GM12892 (cell line): ENCODE data around the gene MPRIP.

ENCODE experiments used
- POLR2A ChIP-seq: IDR thresholded peaks from 2 replicates; pipeline ENCODE4 v1.6.1; 2011; ENCODE audit warnings: low read depth, low read length, control low read depth
- POLR2AphosphoS5 ChIP-seq: IDR thresholded peaks from 2 replicates; pipeline ENCODE4 v1.6.1; 2011; ENCODE audit warnings: low read depth, low read length, control low read depth
- TAF1 ChIP-seq: IDR thresholded peaks from 2 replicates; pipeline ENCODE4 v1.6.1; 2011; ENCODE audit warnings: low read depth, mild to moderate bottlenecking, control low read depth, low read length, borderline replicate concordance

- TF ChIP-seq POLR2AphosphoS5 (no peak), POLR2A (no peak), TAF1 (no peak)
Observed at GRCh38 chr17:17236295-17237025, 194.2 kb downstream of the MPRIP start.
